GM12878 (cell line): ENCODE data around the gene ZNF576. TPM values are rescaled to one million over a fixed set of nuclear protein-coding genes. Genes with fewer than 3 reads are reported as not detected.

Experiments
- ATAC-seq: fragments of 200-7000 bp; cut with Tn5 transposase; 3 replicates; pipeline ENCODE4 v1.9.1; 2020; ENCODE audit warnings: mild to moderate bottlenecking, moderate library complexity
- BruUV-seq: library from RNA; stranded (reverse); fragments of 400-500 nt; replicated peaks from 2 replicates; lab custom pipeline; 2021; lab: Mats Ljungman, UMichigan
- CTCF ChIA-PET: fragments of 300-600 bp; sonication (Branson Sonifier 250); formaldehyde crosslinking; extraction: SDS; loops from one replicate; lab custom pipeline; 2021; ENCODE audit warnings: inconsistent platforms; lab: Yijun Ruan, JAX
- POLR2A ChIA-PET: fragments of 350-600 bp; formaldehyde crosslinking; extraction: SDS; loops from one replicate; lab custom pipeline; 2021; ENCODE audit warnings: inconsistent platforms; lab: Charles Lee
- RAD21 ChIA-PET: fragments of 300-600 bp; sonication (Branson Sonifier 250); formaldehyde crosslinking; loops from one replicate; lab custom pipeline; 2023; ENCODE audit warnings: antibody characterized with exemption; ENCODE audit not compliant: unreplicated experiment; lab: Charles Lee
- SMC1A ChIA-PET: fragments of 300-600 bp; sonication (Branson Sonifier 250); formaldehyde crosslinking; loops from one replicate; lab custom pipeline; 2023; ENCODE audit not compliant: unreplicated experiment, uncharacterized antibody; lab: Charles Lee
- DNase-seq: peaks from one replicate; pipeline ENCODE4 v3.0.0-alpha.2; 2011; ENCODE audit warnings: low read depth, low spot score
- FAIRE-seq: peaks from 3 replicates; lab custom pipeline; 2011; peaks lifted over from hg19 to GRCh38; lab: Jason Lieb, UNC
- H2AFZ ChIP-seq: 2 replicates; pipeline ENCODE4 v1.6.0; 2011; ENCODE audit warnings: low read depth, low read length, control low read depth; ENCODE audit not compliant: control insufficient read depth
- H3K27ac ChIP-seq: 2 replicates; pipeline ENCODE4 v1.5.1; 2011; ENCODE audit warnings: control low read depth; ENCODE audit not compliant: control insufficient read depth, insufficient read depth
- H3K27me3 ChIP-seq, 2 experiments: replicated peaks in 1 of 2; 2 replicates each; pipeline versions ENCODE4 v1.6.0 to v1.6.1; 2011; ENCODE audit warnings: low read length in 1 of 2; ENCODE audit not compliant: control insufficient read depth in 2 of 2, insufficient read depth in 2 of 2
- H3K36me3 ChIP-seq, 2 experiments: 2 replicates each; pipeline ENCODE4 v1.5.1; 2011; ENCODE audit warnings: low read length in 1 of 2; ENCODE audit not compliant: control insufficient read depth in 2 of 2, insufficient read depth in 2 of 2
- H3K4me1 ChIP-seq: 2 replicates; pipeline ENCODE4 v1.6.1; 2011; ENCODE audit warnings: mild to moderate bottlenecking, low read length, moderate library complexity, mixed read lengths; ENCODE audit not compliant: control insufficient read depth, insufficient read depth
- H3K4me2 ChIP-seq: 2 replicates; pipeline ENCODE4 v1.6.0; 2011; ENCODE audit warnings: control low read depth; ENCODE audit not compliant: control insufficient read depth, insufficient read depth
- H3K4me3 ChIP-seq: fragments of 200-600 bp; sonication (generic); 2 replicates; pipeline ENCODE4 v1.5.1; 2016
- H3K79me2 ChIP-seq: 2 replicates; pipeline ENCODE4 v1.6.0; 2011; ENCODE audit warnings: low read length; ENCODE audit not compliant: control insufficient read depth, insufficient read depth
- H3K9ac ChIP-seq: 2 replicates; pipeline ENCODE4 v1.8.0; 2011; ENCODE audit warnings: low read length, control low read depth, mixed read lengths; ENCODE audit not compliant: control insufficient read depth, insufficient read depth
- H3K9me3 ChIP-seq: replicated peaks from 3 replicates; pipeline ENCODE4 v1.5.1; 2011; ENCODE audit warnings: mild to moderate bottlenecking, low read length; ENCODE audit not compliant: control insufficient read depth, insufficient read depth
- H4K20me1 ChIP-seq: 2 replicates; pipeline ENCODE4 v1.6.0; 2011; ENCODE audit not compliant: control insufficient read depth, insufficient read depth
- CBFB ChIP-seq: IDR thresholded peaks from 2 replicates; pipeline ENCODE4 v1.6.1; 2016; ENCODE audit warnings: antibody characterized with exemption, low read depth
- EP300 ChIP-seq, 2 experiments: fragments of 150-350 bp in 1 of 2; IDR thresholded peaks; 2 replicates each; pipeline ENCODE4 v1.6.1; 2011 to 2012; ENCODE audit warnings: low read depth in 2 of 2, low read length in 2 of 2, borderline replicate concordance in 1 of 2, improper control_type of control experiment in 1 of 2, inconsistent platforms in 1 of 2; ENCODE audit not compliant: control insufficient read depth in 1 of 2
- KAT2A ChIP-seq: conservative IDR thresholded peaks from 2 replicates; pipeline ENCODE4 v1.6.1; 2011; ENCODE audit warnings: low read depth, low read length; ENCODE audit not compliant: control insufficient read depth
- PAX8 ChIP-seq: fragments of 450-650 bp; IDR thresholded peaks from 2 replicates; pipeline ENCODE4 v1.6.1; 2017; ENCODE audit warnings: mild to moderate bottlenecking, moderate library complexity
- POLR2AphosphoS2 ChIP-seq: IDR thresholded peaks from 2 replicates; pipeline ENCODE4 v1.6.1; 2011; ENCODE audit warnings: low read depth, mild to moderate bottlenecking, low read length, improper control_type of control experiment, moderate library complexity
- WGBS: methylation state at CpG from one replicate; pipeline ENCODE4 v1.1.6; 2016; ENCODE audit warnings: low lambda C conversion rate; ENCODE audit not compliant: insufficient replicate concordance, insufficient coverage; ENCODE audit errors: missing lambda C conversion rate; 5-methylcytosine and 5-hydroxymethylcytosine counted together
- in situ Hi-C: fragments of 300-500 bp; cut with MboI; formaldehyde crosslinking; loops from 9 replicates; pipeline ENCODE4 v1.14.3; 2018; ENCODE audit warnings: mixed read lengths
- intact Hi-C: fragments of 100-400 bp; cut with micrococcal nuclease; formaldehyde crosslinking; loops from one replicate; pipeline ENCODE4 v1.14.2; 2022; ENCODE audit not compliant: unreplicated experiment
- polyA plus RNA-seq, 11 experiments: library from polyadenylated mRNA; depleted of rRNA in 4 of 11; unstranded in 6 of 11; stranded (reverse) in 5 of 11; fragments of >200 nt; fragmentation: Nextera tagmentation in 4 of 11; fragmentation: Illumina TruSeq in 1 of 11; extraction: Ambion mirVana in 4 of 11; extraction: Trizol in 1 of 11; gene quantifications; 1 replicate in 1 of 11; 2 replicates in 10 of 11; pipeline versions ENCODE4 v1.2.1 to v1.2.3, GENCODE V29; 2011 to 2016; ENCODE audit warnings: inconsistent platforms in 2 of 11, missing spikeins in 2 of 11, low read depth in 1 of 11
- total RNA-seq, 4 experiments: library from RNA; depleted of rRNA in 3 of 4; stranded (reverse); fragments of >200 nt in 3 of 4; fragmentation: Illumina TruSeq in 1 of 4; extraction: Trizol in 1 of 4; gene quantifications; 2 replicates each; pipeline versions ENCODE4 v1.2.1 to v1.2.3, GENCODE V29; 2013 to 2021

Gene ZNF576
- total and polyA plus RNA-seq, 10 of the 15 experiments (the other 5 are each of a cell fraction or from before 2014, with no cell fraction given) = 7.4 to 29.8 (median 14.3) TPM

DNA sequence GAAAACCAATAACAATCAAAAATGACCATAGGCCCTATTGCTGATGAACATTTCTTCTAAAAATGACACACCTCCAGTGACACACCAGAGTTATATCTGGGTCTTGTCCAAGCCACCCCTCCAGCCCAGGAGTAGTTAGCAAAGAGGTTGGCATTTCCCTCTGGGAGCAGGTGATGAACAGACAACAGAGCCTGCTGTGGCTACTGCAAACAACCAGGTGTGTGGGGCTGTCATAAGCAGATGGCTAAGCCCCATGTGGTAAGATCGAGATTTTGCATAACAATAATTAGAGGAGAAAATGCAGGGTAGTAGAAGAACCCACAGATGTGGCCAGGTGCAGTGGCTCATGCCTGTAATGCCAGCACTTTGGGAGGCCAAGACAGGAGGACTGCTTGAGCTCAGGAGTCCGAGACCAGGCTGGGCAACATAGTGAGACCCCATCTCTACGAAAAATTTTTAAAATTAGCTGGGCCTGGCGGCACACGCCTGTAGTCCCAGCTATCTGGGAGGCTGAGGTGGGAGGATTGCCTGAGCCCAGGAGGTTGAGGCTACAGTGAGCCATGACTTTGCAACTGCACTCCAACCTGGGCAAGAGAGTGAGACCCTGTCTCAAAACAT is 26.1 kb upstream of the ZNF576 start:
- in situ Hi-C loops (no loop called here), intact Hi-C loops (no loop called here)
- ChIA-PET SMC1A (interaction anchor here (1.2 to 1.4 kb wide), 2 partner anchors 27 to 239 kb away, joined by 4 to 6 read pairs; partner anchors contain the start of gene ZNF576), CTCF (interaction anchor here (0.6 to 9.0 kb wide), 4 partner anchors 13 to 70 kb away, joined by 3 to 99 read pairs (median 10); partner anchors contain the start of genes IRGQ and ZNF576), POLR2A (no interaction called here), RAD21 (no interaction called here)
- H2AFZ ChIP-seq = no peak overlapping the region
- WGBS = 89% methylated on average over 5 of the region's 5 CpGs
- H3K36me3 ChIP-seq = peaks cover 0 to 3% of the 10 kb centered on the region in 2 experiments; a peak in 1 of 4 replicates
- no peak overlapping the region for H3K9ac ChIP-seq
- H3K4me3 ChIP-seq = no peak overlapping the region
- no peak overlapping the region for H3K4me2 ChIP-seq
- FAIRE-seq (no peak), DNase-seq (no peak), ATAC-seq (peak; percentile 33; the same call in 2 of the 3 replicates)
- H3K4me1 ChIP-seq = no peaks in the 10 kb centered on the region; the same call in 1 of the 2 replicates
- no peaks in the 10 kb centered on the region for H4K20me1 ChIP-seq
- H3K27me3 ChIP-seq = no peaks in the 10 kb centered on the region
- H3K79me2 ChIP-seq = peaks cover 9% of the 10 kb centered on the region
- no peak overlapping the region for H3K27ac ChIP-seq
- no peak for TF ChIP-seq PAX8
- TF ChIP-seq CBFB = no peak
- no peak for TF ChIP-seq KAT2A
- BruUV-seq = no TSS peak
- no peaks in the 10 kb centered on the region for H3K9me3 ChIP-seq

DNA sequence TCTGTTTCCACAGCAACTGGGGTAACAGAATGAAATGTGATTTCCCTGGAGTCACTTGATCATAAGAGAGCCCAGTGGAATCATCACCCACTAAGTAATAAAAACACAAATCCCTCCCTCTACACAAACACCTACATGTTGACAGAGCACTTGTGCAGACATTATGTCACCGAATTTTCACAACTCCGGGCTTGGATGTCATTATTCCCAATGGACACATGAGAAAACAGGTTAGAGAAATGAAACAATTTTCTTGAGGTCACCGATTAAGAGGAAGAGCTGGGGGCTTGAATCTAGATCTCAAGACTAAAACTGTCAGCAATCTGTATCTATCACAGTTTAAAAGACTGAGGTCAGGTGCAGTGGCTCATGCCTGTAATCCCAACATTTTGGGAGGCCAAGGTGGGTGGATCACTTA is 24.2 kb upstream of the ZNF576 start:
- Histone ChIP-seq H3K36me3 (peaks cover 0 to 3% of the 10 kb centered on the region in 2 experiments; a peak in 1 of 4 replicates), H3K27me3 (no peaks in the 10 kb centered on the region), H3K9me3 (no peaks in the 10 kb centered on the region), H2AFZ (no peak overlapping the region), H3K4me3 (no peak overlapping the region), H4K20me1 (no peaks in the 10 kb centered on the region), H3K79me2 (peaks cover 9% of the 10 kb centered on the region), H3K4me1 (peaks cover 5% of the 10 kb centered on the region), H3K27ac (no peak overlapping the region), H3K4me2 (no peak overlapping the region), H3K9ac (no peak overlapping the region)
- SMC1A ChIA-PET = interaction anchor here (1.2 to 2.1 kb wide), 2 partner anchors 17 to 22 kb away, joined by 4 to 7 read pairs; no protein-coding TSS in a partner anchor
- TF ChIP-seq POLR2AphosphoS2 (no peak), EP300 (IDR thresholded peaks at IDR 0.05; ENCODE audit: borderline replicate concordance in 1 of 2, control insufficient read depth in 1 of 2, low read depth in 2 of 2, low read length in 2 of 2) (no peak)
- CTCF ChIA-PET = interaction anchor here (1.2 to 9.0 kb wide), 3 partner anchors 12 to 23 kb away, joined by 4 to 99 read pairs (median 17); partner anchors contain the start of genes IRGQ and ZNF576
- intact Hi-C loops = no loop called here
- POLR2A ChIA-PET = interaction anchor here (1.1 kb wide), 1 partner anchor 25 kb away, joined by 4 read pairs; the partner anchor contains the start of gene ZNF576
- in situ Hi-C loops = no loop called here
- ATAC-seq = no peak
- 99% methylated on average over 3 of the region's 3 CpGs for WGBS
- no peak for DNase-seq
- no peak for FAIRE-seq
- RAD21 ChIA-PET = interaction anchor here (0.7 to 1.6 kb wide), 3 partner anchors 17 to 39 kb away, joined by 3 to 6 read pairs (median 4); partner anchors contain the start of gene ZNF575
- no TSS peak for BruUV-seq
